Lower lobe of right lung (tissue), 2 donors: ENCODE measurements around the gene GPX7. TPM values are rescaled to one million over a fixed set of nuclear protein-coding genes. Genes with fewer than 3 reads are reported as not detected.

Experiments used
- ATAC-seq, 2 donors: fragments of 200-7000 bp; cut with Tn5 transposase; one replicate each; pipeline ENCODE4 v1.9.1; 2020 to 2022; ENCODE audit warnings: mild to moderate bottlenecking in 2 of 2, moderate library complexity in 2 of 2
- DNase-seq: peaks from one replicate; pipeline ENCODE4 v3.0.0-alpha.2; 2020
- H3K27ac ChIP-seq: fragments of 200-600 bp; one replicate; pipeline ENCODE4 v1.8.0; 2022
- H3K27me3 ChIP-seq: fragments of 200-600 bp; one replicate; pipeline ENCODE4 v1.8.0; 2022; ENCODE audit warnings: low read depth
- H3K36me3 ChIP-seq: fragments of 200-600 bp; one replicate; pipeline ENCODE4 v1.8.0; 2022; ENCODE audit warnings: mild to moderate bottlenecking
- H3K4me1 ChIP-seq: fragments of 200-600 bp; one replicate; pipeline ENCODE4 v1.8.0; 2022
- H3K4me3 ChIP-seq: fragments of 200-600 bp; one replicate; pipeline ENCODE4 v1.8.0; 2022; ENCODE audit warnings: mild to moderate bottlenecking
- H3K9me3 ChIP-seq: fragments of 200-600 bp; one replicate; pipeline ENCODE4 v1.8.0; 2022
- CTCF ChIP-seq: fragments of 200-600 bp; IDR thresholded peaks from one replicate; pipeline ENCODE4 v1.8.0; 2022; ENCODE audit warnings: antibody characterized with exemption, mild to moderate bottlenecking
- intact Hi-C: fragments of 100-400 bp; cut with DNase I; formaldehyde crosslinking; loops from one replicate; pipeline ENCODE4 v1.11.0; 2022
- total RNA-seq: library from RNA; stranded (reverse); fragmentation: NEBNext Ultra II Directional; extraction: Animal tissue kit (Norgen Biotek cat#: 25700); gene quantifications from one replicate; pipeline ENCODE4 v1.2.1, GENCODE V29; 2021
- donor health status: DM: no; HTN: yes; CAD: no; lungs with severe emphysema.

Gene GPX7
- total RNA-seq, 1 donor from 2014 or later, result 4.3 TPM

GRCh38 chr1:52567943-52568342, 34.2 kb upstream of the GPX7 start:
- intact Hi-C loops, result no loop called here
- Histone ChIP-seq H3K4me1 (peaks cover 4% of the 10 kb centered on the region), H3K36me3 (no peaks in the 10 kb centered on the region), H3K4me3 (no peak overlapping the region), H3K9me3 (no peaks in the 10 kb centered on the region), H3K27me3 (no peaks in the 10 kb centered on the region), H3K27ac (no peak overlapping the region)
- ATAC-seq (no peak), DNase-seq (no peak)
- TF ChIP-seq CTCF, result no peak

GRCh38 chr1:52569449-52570210, 32.5 kb upstream of the GPX7 start:
- no peaks in the 10 kb centered on the region for H3K27me3 ChIP-seq
- ATAC-seq (peak; percentile 38 to 44), DNase-seq (no peak)
- no peak overlapping the region for H3K4me3 ChIP-seq
- no peak overlapping the region for H3K27ac ChIP-seq
- H3K9me3 ChIP-seq, result no peaks in the 10 kb centered on the region
- intact Hi-C loops, result no loop called here
- H3K4me1 ChIP-seq, result peaks cover 4% of the 10 kb centered on the region
- TF ChIP-seq CTCF, result no peak
- H3K36me3 ChIP-seq, result no peaks in the 10 kb centered on the region

GRCh38 chr1:52571783-52572182, 30.4 kb upstream of the GPX7 start:
- intact Hi-C loops, result no loop called here
- Histone ChIP-seq H3K9me3 (no peaks in the 10 kb centered on the region), H3K27ac (no peak overlapping the region), H3K4me3 (no peak overlapping the region), H3K27me3 (no peaks in the 10 kb centered on the region), H3K36me3 (no peaks in the 10 kb centered on the region), H3K4me1 (peaks cover 4% of the 10 kb centered on the region)
- TF ChIP-seq CTCF, result no peak
- peak in 1 of 2 donors; percentile 62 for ATAC-seq
- no peak for DNase-seq

GRCh38 chr1:52572387-52572786, 29.8 kb upstream of the GPX7 start:
- H3K4me1 ChIP-seq, result peaks cover 4% of the 10 kb centered on the region
- DNase-seq (no peak), ATAC-seq (no peak)
- H3K9me3 ChIP-seq, result no peaks in the 10 kb centered on the region
- no peak overlapping the region for H3K27ac ChIP-seq
- H3K36me3 ChIP-seq, result no peaks in the 10 kb centered on the region
- TF ChIP-seq CTCF, result no peak
- no peak overlapping the region for H3K4me3 ChIP-seq
- no peaks in the 10 kb centered on the region for H3K27me3 ChIP-seq
- intact Hi-C loops, result no loop called here

- ATAC-seq (no peak), DNase-seq (no peak)
- no peak for TF ChIP-seq CTCF
- H3K27me3 ChIP-seq, result no peaks in the 10 kb centered on the region
- H3K4me3 ChIP-seq, result no peak overlapping the region
- no peak overlapping the region for H3K27ac ChIP-seq
- no peaks in the 10 kb centered on the region for H3K9me3 ChIP-seq
- no peaks in the 10 kb centered on the region for H3K36me3 ChIP-seq
- no peaks in the 10 kb centered on the region for H3K4me1 ChIP-seq
- intact Hi-C loops, result no loop called here
Measured at GRCh38 chr1:52574594-52574993, 27.6 kb upstream of the GPX7 start.
